Loucy (cell line): ENCODE measurements around the gene OR2AJ1.

Experiments used
- H2AFZ ChIP-seq: fragments of 200-600 bp; sonication (generic); 2 replicates; pipeline ENCODE4 v1.6.0; 2016; ENCODE audit warnings: antibody characterized with exemption, mild to moderate bottlenecking, low read length, moderate library complexity
- H3F3A ChIP-seq: fragments of 200-600 bp; 2 replicates; pipeline ENCODE4 v1.6.0; 2016; ENCODE audit warnings: antibody characterized with exemption, low read depth, mild to moderate bottlenecking
- H3K27me3 ChIP-seq: fragments of 200-600 bp; sonication (generic); 2 replicates; pipeline ENCODE4 v1.6.1; 2014; ENCODE audit warnings: low read length, mild to moderate bottlenecking; ENCODE audit not compliant: insufficient read depth, poor library complexity, severe bottlenecking
- H3K36me3 ChIP-seq: fragments of 200-600 bp; sonication (generic); 2 replicates; pipeline ENCODE4 v1.6.1; 2016; ENCODE audit warnings: low read length; ENCODE audit not compliant: insufficient read depth
- H3K4me1 ChIP-seq: fragments of 200-600 bp; sonication (generic); 2 replicates; pipeline ENCODE4 v1.5.1; 2014; ENCODE audit warnings: low read length, mild to moderate bottlenecking; ENCODE audit not compliant: insufficient read depth, poor library complexity, severe bottlenecking
- H3K4me2 ChIP-seq: fragments of 200-600 bp; sonication (generic); 2 replicates; pipeline ENCODE4 v1.6.0; 2014; ENCODE audit warnings: antibody characterized with exemption, low read length, low read depth, mild to moderate bottlenecking; ENCODE audit not compliant: poor library complexity, severe bottlenecking
- H3K4me3 ChIP-seq: fragments of 200-600 bp; sonication (generic); 2 replicates; pipeline ENCODE4 v1.5.1; 2014; ENCODE audit warnings: low read length, mild to moderate bottlenecking, mixed read lengths; ENCODE audit not compliant: poor library complexity, severe bottlenecking
- H3K79me2 ChIP-seq: fragments of 200-600 bp; sonication (generic); 2 replicates; pipeline ENCODE4 v1.6.1; 2014; ENCODE audit warnings: low read length; ENCODE audit not compliant: insufficient read depth
- H3K9ac ChIP-seq: fragments of 200-600 bp; sonication (generic); 2 replicates; pipeline ENCODE4 v1.6.0; 2014; ENCODE audit warnings: mild to moderate bottlenecking, low read depth, low read length, moderate library complexity; ENCODE audit not compliant: poor library complexity, severe bottlenecking
- H3K9me2 ChIP-seq: fragments of 200-600 bp; sonication (generic); replicated peaks from 2 replicates; pipeline ENCODE4 v1.6.1; 2016; ENCODE audit warnings: low read depth, low read length, mixed read lengths
- H3K9me3 ChIP-seq: fragments of 200-600 bp; sonication (generic); 2 replicates; pipeline ENCODE4 v1.6.1; 2014; ENCODE audit warnings: mild to moderate bottlenecking, antibody characterized with exemption, low read length, low read depth; ENCODE audit not compliant: insufficient read depth
- H4K20me1 ChIP-seq: fragments of 200-600 bp; sonication (generic); 2 replicates; pipeline ENCODE4 v1.6.0; 2014; ENCODE audit warnings: antibody characterized with exemption, low read length, mild to moderate bottlenecking; ENCODE audit not compliant: insufficient read depth, poor library complexity, severe bottlenecking
- EZH2phosphoT487 ChIP-seq: fragments of 200-600 bp; IDR thresholded peaks from 2 replicates; pipeline ENCODE4 v1.6.1; 2018; ENCODE audit warnings: antibody characterized with exemption, mild to moderate bottlenecking, moderate library complexity, borderline replicate concordance
- TF ChIP-seq, protein P1 (sequence below): fragments of 200-600 bp; sonication (generic); conservative IDR thresholded peaks from 2 replicates; pipeline ENCODE4 v1.5.1; 2014; ENCODE audit warnings: mild to moderate bottlenecking, antibody characterized with exemption, low read length

Gene OR2AJ1

GRCh38 chr1:247905181-247905580 lies 19.5 kb upstream of the OR2AJ1 start:
- Histone ChIP-seq H3K79me2 (no peaks in the 10 kb centered on the region), H3K36me3 (no peaks in the 10 kb centered on the region), H2AFZ (no peak overlapping the region), H3K9me2 (no peaks in the 10 kb centered on the region), H3K4me1 (peaks cover 3% of the 10 kb centered on the region), H3K9me3 (no peaks in the 10 kb centered on the region), H3K9ac (no peak overlapping the region), H4K20me1 (no peaks in the 10 kb centered on the region), H3K4me3 (no peak overlapping the region), H3F3A (no peaks in the 10 kb centered on the region), H3K4me2 (no peak overlapping the region), H3K27me3 (no peaks in the 10 kb centered on the region)
- TF ChIP-seq, protein P1, sequence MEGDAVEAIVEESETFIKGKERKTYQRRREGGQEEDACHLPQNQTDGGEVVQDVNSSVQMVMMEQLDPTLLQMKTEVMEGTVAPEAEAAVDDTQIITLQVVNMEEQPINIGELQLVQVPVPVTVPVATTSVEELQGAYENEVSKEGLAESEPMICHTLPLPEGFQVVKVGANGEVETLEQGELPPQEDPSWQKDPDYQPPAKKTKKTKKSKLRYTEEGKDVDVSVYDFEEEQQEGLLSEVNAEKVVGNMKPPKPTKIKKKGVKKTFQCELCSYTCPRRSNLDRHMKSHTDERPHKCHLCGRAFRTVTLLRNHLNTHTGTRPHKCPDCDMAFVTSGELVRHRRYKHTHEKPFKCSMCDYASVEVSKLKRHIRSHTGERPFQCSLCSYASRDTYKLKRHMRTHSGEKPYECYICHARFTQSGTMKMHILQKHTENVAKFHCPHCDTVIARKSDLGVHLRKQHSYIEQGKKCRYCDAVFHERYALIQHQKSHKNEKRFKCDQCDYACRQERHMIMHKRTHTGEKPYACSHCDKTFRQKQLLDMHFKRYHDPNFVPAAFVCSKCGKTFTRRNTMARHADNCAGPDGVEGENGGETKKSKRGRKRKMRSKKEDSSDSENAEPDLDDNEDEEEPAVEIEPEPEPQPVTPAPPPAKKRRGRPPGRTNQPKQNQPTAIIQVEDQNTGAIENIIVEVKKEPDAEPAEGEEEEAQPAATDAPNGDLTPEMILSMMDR: no peak
- no peak for TF ChIP-seq EZH2phosphoT487

DNA sequence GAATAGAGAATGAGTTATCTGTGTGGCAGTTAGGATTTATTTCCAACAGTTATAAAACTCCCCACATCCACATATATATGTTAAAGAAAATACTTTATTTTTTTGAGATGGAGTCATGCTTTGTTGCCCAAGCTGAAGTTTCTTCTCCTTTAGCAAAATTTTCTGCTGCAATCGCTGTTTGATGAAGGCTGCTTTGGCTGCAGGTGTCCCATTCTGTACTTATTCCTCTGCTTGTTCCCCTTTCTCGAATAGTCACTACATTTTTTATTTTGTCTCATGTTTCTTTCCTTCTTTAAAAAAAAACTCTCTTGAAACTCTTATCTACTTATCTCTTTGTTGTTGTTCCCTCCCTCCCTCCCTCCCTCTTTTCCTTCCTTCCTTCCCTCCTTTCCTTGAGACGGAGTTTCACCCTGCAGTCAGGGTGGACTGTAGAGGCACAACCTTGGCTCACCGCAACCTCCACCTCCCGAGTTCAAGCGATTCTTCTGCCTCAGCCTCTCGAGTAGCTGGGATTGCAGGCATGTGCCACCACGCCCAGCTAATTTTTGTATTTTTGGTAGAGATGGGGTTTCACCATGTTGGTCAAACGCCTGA lies 18.7 kb upstream of the OR2AJ1 start:
- Histone ChIP-seq H3F3A (no peaks in the 10 kb centered on the region), H2AFZ (peak overlapping the region; percentile 50; the same call in 1 of the 2 replicates), H3K9me2 (no peaks in the 10 kb centered on the region), H3K4me1 (peaks cover 3% of the 10 kb centered on the region), H3K4me2 (peak overlapping the region; percentile 54), H3K9me3 (no peaks in the 10 kb centered on the region), H3K9ac (no peak overlapping the region), H3K36me3 (no peaks in the 10 kb centered on the region), H3K27me3 (no peaks in the 10 kb centered on the region), H4K20me1 (no peaks in the 10 kb centered on the region), H3K79me2 (no peaks in the 10 kb centered on the region), H3K4me3 (peak overlapping the region; percentile 57)
- TF ChIP-seq, protein P1: no peak

DNA sequence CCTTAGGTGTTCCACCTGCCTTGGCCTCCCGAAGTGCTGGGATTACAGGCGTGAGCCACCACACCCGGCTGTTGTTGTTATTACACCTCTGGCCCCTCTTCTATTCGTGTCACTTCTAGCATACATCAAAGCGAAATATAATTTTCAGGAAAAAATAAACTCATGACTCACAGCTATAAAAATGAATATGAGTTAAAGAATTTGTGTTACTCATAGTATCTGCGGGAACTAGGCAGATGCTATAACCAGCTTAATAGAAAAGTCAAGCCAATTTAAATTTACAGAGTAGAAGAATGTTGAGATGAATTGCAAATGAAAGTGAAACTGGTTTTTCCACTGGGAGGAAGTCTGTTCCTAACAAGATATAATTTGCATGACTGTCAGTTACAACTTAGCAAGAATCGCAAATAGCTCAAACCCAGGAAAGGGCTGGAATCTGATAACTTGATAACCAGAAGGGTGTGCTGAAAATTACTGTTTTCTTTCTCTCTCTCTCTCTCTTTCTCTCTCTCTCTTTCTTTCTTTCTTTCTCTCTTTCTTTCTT lies 18.1 kb upstream of the OR2AJ1 start:
- Histone ChIP-seq H3K36me3 (no peaks in the 10 kb centered on the region), H3K4me2 (peak overlapping the region; percentile 54), H3K4me3 (peak overlapping the region; percentile 57), H3K9ac (peak overlapping the region; percentile 32), H3K9me2 (no peaks in the 10 kb centered on the region), H3K27me3 (no peaks in the 10 kb centered on the region), H4K20me1 (no peaks in the 10 kb centered on the region), H2AFZ (peak overlapping the region; percentile 50), H3K4me1 (peaks cover 3% of the 10 kb centered on the region), H3K9me3 (no peaks in the 10 kb centered on the region), H3K79me2 (no peaks in the 10 kb centered on the region), H3F3A (no peaks in the 10 kb centered on the region)
- TF ChIP-seq EZH2phosphoT487: no peak
- TF ChIP-seq, protein P1: no peak
